ENCODE data around the gene FAP.

FAP gene

GRCh38 chr2:162267496-162267895 lies 24.3 kb upstream of the FAP start:
- no peak for TF ChIP-seq CTCF (conservative IDR thresholded peaks at IDR 0.05; ENCODE audit: control insufficient read depth, insufficient read depth, low read depth, low read length)
- no peak for DNase-seq (ENCODE audit: low read depth)
- no peak overlapping the region for H3K4me3 ChIP-seq (ENCODE audit: control insufficient read depth, low read depth, low read length)

- peak; percentile 48 for TF ChIP-seq CTCF (conservative IDR thresholded peaks at IDR 0.05; ENCODE audit: control insufficient read depth, insufficient read depth, low read depth, low read length)
- DNase-seq (ENCODE audit: low read depth) = peak; percentile 71
These were observed 23.2 kb upstream of the FAP start for GRCh38 chr2:162266460-162266760.

GRCh38 chr2:162265666-162266459 lies 22.6 kb upstream of the FAP start:
- no peak for TF ChIP-seq CTCF (conservative IDR thresholded peaks at IDR 0.05; ENCODE audit: control insufficient read depth, insufficient read depth, low read depth, low read length)
- H3K4me3 ChIP-seq (ENCODE audit: control insufficient read depth, low read depth, low read length) = no peak overlapping the region
- peak; percentile 58 for DNase-seq (ENCODE audit: low read depth)

More at GRCh38 chr2:162266460-162266760, 23.2 kb upstream of the FAP start:
- no peak overlapping the region for H3K4me3 ChIP-seq (ENCODE audit: control insufficient read depth, low read depth, low read length)

- TF ChIP-seq CTCF (conservative IDR thresholded peaks at IDR 0.05; ENCODE audit: control insufficient read depth, insufficient read depth, low read depth, low read length) = no peak
- peak; percentile 70 for DNase-seq (ENCODE audit: low read depth)
- H3K4me3 ChIP-seq (ENCODE audit: control insufficient read depth, low read depth, low read length) = no peak overlapping the region
These were observed 18.0 kb upstream of the FAP start for GRCh38 chr2:162261032-162261945.

GRCh38 chr2:162258686-162259085 lies 15.4 kb upstream of the FAP start:
- DNase-seq (ENCODE audit: low read depth) = peak; percentile 80
- no peak overlapping the region for H3K4me3 ChIP-seq (ENCODE audit: control insufficient read depth, low read depth, low read length)
- no peak for TF ChIP-seq CTCF (conservative IDR thresholded peaks at IDR 0.05; ENCODE audit: control insufficient read depth, insufficient read depth, low read depth, low read length)

- H3K4me3 ChIP-seq (ENCODE audit: control insufficient read depth, low read depth, low read length) = no peak overlapping the region
- peak; percentile 61 for DNase-seq (ENCODE audit: low read depth)
- TF ChIP-seq CTCF (conservative IDR thresholded peaks at IDR 0.05; ENCODE audit: control insufficient read depth, insufficient read depth, low read depth, low read length) = peak; percentile 10
These were observed 14.9 kb upstream of the FAP start for GRCh38 chr2:162258169-162258568.
